ENCODE measurements around the gene INPP5B. TPM values are rescaled to one million over a fixed set of nuclear protein-coding genes. Genes with fewer than 3 reads are reported as not detected.
"Not testable (repeated sequence)": the region's sequence is repeated elsewhere in the genome, so short reads cannot be mapped to it uniquely, and the experiment has no call there.

The INPP5B gene
- total RNA-seq, 1 donor from 2014 or later = 21.1 TPM

DNA sequence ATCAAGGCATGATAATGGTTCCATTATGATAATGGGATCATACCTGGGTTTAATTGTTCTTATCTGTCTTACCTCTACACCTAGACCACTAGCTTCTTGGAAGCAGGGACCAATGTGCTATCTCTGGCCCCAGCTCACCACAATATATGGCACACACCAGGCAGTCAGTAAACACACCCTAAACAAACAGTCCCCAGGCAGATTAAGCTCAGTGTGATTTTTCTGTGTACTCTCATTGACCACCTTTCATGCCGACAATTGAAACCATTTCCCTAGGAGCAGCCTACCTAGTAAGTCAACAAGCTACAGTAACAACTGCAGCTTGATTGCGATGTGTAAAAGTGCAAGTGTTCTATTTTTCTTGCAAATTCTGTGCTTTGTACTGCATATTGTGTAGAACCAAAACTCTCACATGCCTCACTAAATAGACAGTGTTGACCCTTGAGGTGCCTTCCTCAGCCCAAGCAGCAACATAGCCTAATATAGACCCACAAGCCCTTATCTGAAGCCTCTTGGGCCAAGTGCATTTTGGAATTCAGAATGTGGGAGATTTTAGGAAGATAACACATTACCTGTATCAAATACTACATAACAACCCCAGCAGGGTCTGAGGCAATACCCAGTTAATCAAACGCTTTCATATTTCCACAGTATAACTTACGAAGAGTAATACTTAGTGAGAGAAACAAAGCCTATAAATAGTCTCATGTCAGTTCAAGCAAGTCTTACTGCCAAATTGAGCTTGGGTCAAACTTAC is 32.0 kb downstream of the INPP5B start:
- no peak overlapping the region for H3K4me3 Mint-ChIP-seq (ENCODE audit: low read depth)
- no peaks in the 10 kb centered on the region for H3K4me1 Mint-ChIP-seq (ENCODE audit: low read depth)
- H3K9me3 Mint-ChIP-seq (ENCODE audit: low read depth) = no peaks in the 10 kb centered on the region
- DNase-seq (ENCODE audit: low spot score, unreplicated experiment) = no peak
- no peaks in the 10 kb centered on the region for H3K27me3 Mint-ChIP-seq
- H3K36me3 Mint-ChIP-seq (ENCODE audit: insufficient read depth) = peaks cover under 1% of the 10 kb centered on the region
- no peak overlapping the region for H3K27ac Mint-ChIP-seq
- TF ChIP-seq, protein P1, sequence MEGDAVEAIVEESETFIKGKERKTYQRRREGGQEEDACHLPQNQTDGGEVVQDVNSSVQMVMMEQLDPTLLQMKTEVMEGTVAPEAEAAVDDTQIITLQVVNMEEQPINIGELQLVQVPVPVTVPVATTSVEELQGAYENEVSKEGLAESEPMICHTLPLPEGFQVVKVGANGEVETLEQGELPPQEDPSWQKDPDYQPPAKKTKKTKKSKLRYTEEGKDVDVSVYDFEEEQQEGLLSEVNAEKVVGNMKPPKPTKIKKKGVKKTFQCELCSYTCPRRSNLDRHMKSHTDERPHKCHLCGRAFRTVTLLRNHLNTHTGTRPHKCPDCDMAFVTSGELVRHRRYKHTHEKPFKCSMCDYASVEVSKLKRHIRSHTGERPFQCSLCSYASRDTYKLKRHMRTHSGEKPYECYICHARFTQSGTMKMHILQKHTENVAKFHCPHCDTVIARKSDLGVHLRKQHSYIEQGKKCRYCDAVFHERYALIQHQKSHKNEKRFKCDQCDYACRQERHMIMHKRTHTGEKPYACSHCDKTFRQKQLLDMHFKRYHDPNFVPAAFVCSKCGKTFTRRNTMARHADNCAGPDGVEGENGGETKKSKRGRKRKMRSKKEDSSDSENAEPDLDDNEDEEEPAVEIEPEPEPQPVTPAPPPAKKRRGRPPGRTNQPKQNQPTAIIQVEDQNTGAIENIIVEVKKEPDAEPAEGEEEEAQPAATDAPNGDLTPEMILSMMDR (IDR thresholded peaks at IDR 0.05; ENCODE audit: unreplicated experiment) = no peak

DNA sequence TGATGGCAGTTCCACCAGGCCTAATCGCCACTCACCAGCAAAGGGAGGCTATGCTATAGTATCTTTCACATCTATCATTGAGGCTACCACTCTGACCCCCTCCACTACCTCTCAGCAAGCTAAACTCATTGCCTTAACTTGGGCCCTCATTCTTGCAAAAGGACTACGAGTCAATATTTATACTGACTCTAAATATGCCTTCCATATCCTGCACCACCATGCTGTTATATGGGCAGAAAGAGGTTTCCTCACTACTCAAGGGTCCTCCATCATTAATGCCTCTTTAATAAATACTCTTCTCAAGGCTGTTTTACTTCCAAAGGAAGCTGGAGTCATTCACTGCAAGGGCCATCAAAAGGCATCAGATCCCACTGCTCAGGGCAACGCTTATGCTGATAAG is 35.4 kb downstream of the INPP5B start:
- H3K27me3 Mint-ChIP-seq; H3K27ac Mint-ChIP-seq; DNase-seq (ENCODE audit: low spot score, unreplicated experiment); H3K4me3 Mint-ChIP-seq (ENCODE audit: low read depth); H3K4me1 Mint-ChIP-seq (ENCODE audit: low read depth): not testable (repeated sequence)
- Mint-ChIP-seq H3K9me3 (ENCODE audit: low read depth) (peaks cover 23% of the 10 kb centered on the region), H3K36me3 (ENCODE audit: insufficient read depth) (peaks cover 28% of the 10 kb centered on the region)

GRCh38 chr1:37910886-37911285 is 36.0 kb downstream of the INPP5B start:
- not testable (repeated sequence) for H3K4me1 Mint-ChIP-seq (ENCODE audit: low read depth); H3K27ac Mint-ChIP-seq; H3K27me3 Mint-ChIP-seq; DNase-seq (ENCODE audit: low spot score, unreplicated experiment); H3K4me3 Mint-ChIP-seq (ENCODE audit: low read depth)
- Mint-ChIP-seq H3K36me3 (ENCODE audit: insufficient read depth) (peaks cover 28% of the 10 kb centered on the region), H3K9me3 (ENCODE audit: low read depth) (peaks cover 23% of the 10 kb centered on the region)

- Mint-ChIP-seq H3K27ac (peak overlapping the region; percentile 43), H3K36me3 (ENCODE audit: insufficient read depth) (peaks cover 30% of the 10 kb centered on the region)
Observed at GRCh38 chr1:37908531-37908930, 38.3 kb downstream of the INPP5B start.

DNA sequence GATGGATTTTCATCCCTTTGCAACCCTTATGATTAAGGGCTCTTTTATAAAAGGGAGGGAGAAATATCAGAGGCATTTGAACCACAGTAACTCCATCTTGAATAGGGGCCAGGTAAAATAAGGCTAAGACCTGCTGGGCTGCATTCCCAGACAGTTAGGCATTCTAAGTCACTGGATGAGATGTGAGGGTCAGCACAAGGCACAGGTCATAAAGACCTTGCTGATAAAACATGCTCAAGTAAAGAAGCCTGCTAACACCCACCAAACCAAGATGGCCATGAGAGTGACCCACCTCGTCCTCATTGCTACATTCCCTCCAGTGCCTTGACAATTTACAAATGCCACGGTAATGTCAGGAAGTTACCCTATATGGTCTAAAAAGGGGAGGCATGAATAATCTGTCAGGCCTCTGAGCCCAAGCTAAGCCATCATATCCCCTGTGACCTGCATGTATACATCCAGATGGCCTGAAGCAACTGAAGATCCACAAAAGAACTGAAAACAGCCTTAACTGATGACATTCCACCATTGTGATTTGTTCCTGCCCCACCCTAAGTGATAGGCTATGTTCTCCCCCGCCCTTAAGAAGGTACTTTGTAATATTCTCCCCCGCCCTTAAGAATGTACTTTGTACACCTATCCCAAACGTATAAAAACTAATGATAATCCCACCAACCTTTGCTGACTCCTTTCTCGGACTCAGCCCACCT is 39.3 kb downstream of the INPP5B start:
- not testable (repeated sequence) for H3K27me3 Mint-ChIP-seq; H3K4me3 Mint-ChIP-seq (ENCODE audit: low read depth); DNase-seq (ENCODE audit: low spot score, unreplicated experiment); H3K4me1 Mint-ChIP-seq (ENCODE audit: low read depth); H3K27ac Mint-ChIP-seq
- H3K9me3 Mint-ChIP-seq (ENCODE audit: low read depth) = peaks cover 23% of the 10 kb centered on the region
- H3K36me3 Mint-ChIP-seq (ENCODE audit: insufficient read depth) = peaks cover 33% of the 10 kb centered on the region

More at GRCh38 chr1:37908531-37908930, 38.3 kb downstream of the INPP5B start:
- not testable (repeated sequence) for DNase-seq (ENCODE audit: low spot score, unreplicated experiment); H3K4me3 Mint-ChIP-seq (ENCODE audit: low read depth); H3K27me3 Mint-ChIP-seq; H3K4me1 Mint-ChIP-seq (ENCODE audit: low read depth)
- peaks cover 23% of the 10 kb centered on the region for H3K9me3 Mint-ChIP-seq (ENCODE audit: low read depth)

DNA sequence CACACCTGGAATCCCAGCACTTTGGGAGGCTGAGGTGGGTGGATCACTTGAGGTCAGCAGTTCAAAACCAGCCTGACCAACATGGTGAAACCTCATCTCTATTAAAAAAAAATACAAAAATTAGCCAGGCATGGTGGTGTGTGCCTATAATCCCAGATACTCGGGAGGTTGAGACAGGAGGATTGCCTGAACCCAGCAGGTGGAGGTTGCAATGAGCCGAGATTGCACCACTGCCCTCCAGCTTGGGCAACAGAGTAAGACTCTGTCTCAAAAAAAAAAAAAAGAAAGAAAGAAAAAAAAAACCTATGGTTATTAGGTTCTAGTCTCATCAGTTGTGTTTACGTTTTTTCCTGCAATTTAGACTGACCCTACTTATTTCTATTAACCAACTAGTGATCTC is 40.3 kb downstream of the INPP5B start:
- H3K36me3 Mint-ChIP-seq (ENCODE audit: insufficient read depth) = peaks cover 36% of the 10 kb centered on the region
- peaks cover 23% of the 10 kb centered on the region for H3K9me3 Mint-ChIP-seq (ENCODE audit: low read depth)
- not testable (repeated sequence) for H3K4me1 Mint-ChIP-seq (ENCODE audit: low read depth); H3K4me3 Mint-ChIP-seq (ENCODE audit: low read depth); H3K27me3 Mint-ChIP-seq; H3K27ac Mint-ChIP-seq; DNase-seq (ENCODE audit: low spot score, unreplicated experiment)

GRCh38 chr1:37905727-37906126 is 41.1 kb downstream of the INPP5B start:
- TF ChIP-seq, protein P1 (IDR thresholded peaks at IDR 0.05; ENCODE audit: unreplicated experiment) = no peak
- DNase-seq (ENCODE audit: low spot score, unreplicated experiment) = no peak
- Mint-ChIP-seq H3K9me3 (ENCODE audit: low read depth) (peaks cover 23% of the 10 kb centered on the region), H3K4me1 (ENCODE audit: low read depth) (no peaks in the 10 kb centered on the region), H3K4me3 (ENCODE audit: low read depth) (no peak overlapping the region), H3K27ac (no peak overlapping the region), H3K27me3 (no peaks in the 10 kb centered on the region), H3K36me3 (ENCODE audit: insufficient read depth) (peaks cover 40% of the 10 kb centered on the region)

- not testable (repeated sequence) for H3K27me3 Mint-ChIP-seq; H3K4me3 Mint-ChIP-seq (ENCODE audit: low read depth); H3K27ac Mint-ChIP-seq; H3K4me1 Mint-ChIP-seq (ENCODE audit: low read depth); DNase-seq (ENCODE audit: low spot score, unreplicated experiment)
- H3K9me3 Mint-ChIP-seq (ENCODE audit: low read depth) = peaks cover 16% of the 10 kb centered on the region
- H3K36me3 Mint-ChIP-seq (ENCODE audit: insufficient read depth) = peaks cover 30% of the 10 kb centered on the region
Observed at GRCh38 chr1:37903921-37904320, 42.9 kb downstream of the INPP5B start.
